ENCODE measurements around the gene CTCFL.

Gene CTCFL

DNA sequence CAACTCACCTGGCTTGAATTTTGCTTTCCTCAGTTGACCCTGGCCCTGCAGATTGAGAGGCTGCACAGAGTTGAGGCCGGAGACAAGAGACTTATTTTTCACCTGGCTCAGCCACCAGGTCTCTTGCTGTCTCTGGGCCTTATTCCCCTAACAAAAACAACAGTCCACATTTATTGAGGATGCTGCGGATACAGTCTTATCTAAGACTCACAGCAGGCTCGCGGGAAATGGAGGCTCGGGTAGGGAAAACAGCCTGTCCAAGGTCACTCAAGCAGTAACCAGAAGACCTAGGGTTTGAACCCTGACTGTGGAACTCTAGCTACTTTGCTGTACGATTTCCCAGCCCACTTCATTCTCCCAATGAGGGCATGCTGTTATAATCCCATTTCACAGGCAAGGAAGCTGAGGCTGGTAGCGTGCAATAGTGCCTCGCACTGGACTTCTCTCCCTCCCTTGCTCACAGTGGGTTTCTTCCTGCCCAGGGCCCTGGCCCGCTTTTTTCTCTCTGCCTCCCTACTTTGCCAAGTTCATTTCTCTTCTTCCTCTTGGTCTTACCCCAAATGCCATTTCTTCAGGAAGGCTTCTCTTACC, 76.1 kb downstream of the CTCFL start:
- H2BK5ac ChIP-seq (ENCODE audit: low read length), result no peak overlapping the region
- peaks cover 4 to 10% of the 10 kb centered on the region in 2 donors for H3K9me3 ChIP-seq (replicated peaks in 1 of 2; ENCODE audit: control insufficient read depth in 2 of 2, insufficient read depth in 1 of 2, low read depth in 1 of 2, low read length in 2 of 2)
- H3K36me3 ChIP-seq (replicated peaks in 1 of 2; ENCODE audit: control insufficient read depth in 2 of 2, insufficient read depth in 2 of 2, low read length in 2 of 2), result no peaks in the 10 kb centered on the region
- H3K27ac ChIP-seq (replicated peaks; ENCODE audit: low read length), result no peak overlapping the region
- no peak overlapping the region for H2BK12ac ChIP-seq (ENCODE audit: low read length)
- H3K4me2 ChIP-seq (ENCODE audit: insufficient read depth, low read length, poor library complexity, severe bottlenecking), result no peak overlapping the region
- H4K91ac ChIP-seq (ENCODE audit: low read depth, low read length, poor library complexity), result no peak overlapping the region
- no peak overlapping the region for H2AFZ ChIP-seq (ENCODE audit: low read length)
- no peaks in the 10 kb centered on the region for H3K79me1 ChIP-seq (ENCODE audit: low read depth, low read length)
- no CpG with 5 or more reads among the region's 9 CpGs for WGBS, 2 donors (ENCODE audit: extremely low coverage in 2 of 2, insufficient read length in 2 of 2, insufficient replicate concordance in 1 of 2)
- H4K8ac ChIP-seq (ENCODE audit: low read depth, low read length), result no peak overlapping the region
- H3K23ac ChIP-seq (ENCODE audit: low read depth, low read length, poor library complexity), result no peak overlapping the region
- H3K4ac ChIP-seq (ENCODE audit: low read length), result no peak overlapping the region
- DNase-seq (ENCODE audit: low spot score), result no peak
- H2BK15ac ChIP-seq (ENCODE audit: low read length), result no peak overlapping the region
- H3K9ac ChIP-seq (ENCODE audit: low read depth, low read length, poor library complexity), result no peak overlapping the region
- no peak overlapping the region for H3K18ac ChIP-seq (ENCODE audit: low read length)
- no peak overlapping the region for H2AK5ac ChIP-seq (ENCODE audit: low read depth, low read length)
- no peak overlapping the region for H3K4me3 ChIP-seq (ENCODE audit: low read length in 2 of 2)
- H2BK120ac ChIP-seq (ENCODE audit: low read depth, low read length), result no peak overlapping the region
- no peak overlapping the region for H3K14ac ChIP-seq (ENCODE audit: low read length)
- H3K4me1 ChIP-seq (ENCODE audit: control insufficient read depth in 2 of 2, insufficient read depth in 1 of 2, low read depth in 1 of 2, low read length in 2 of 2), result peaks cover 4 to 5% of the 10 kb centered on the region in 2 donors
- peaks cover 0 to 32% (median 0%) of the 10 kb centered on the region in 3 experiments for H3K27me3 ChIP-seq (ENCODE audit: control insufficient read depth in 3 of 3, insufficient read depth in 3 of 3, low read depth in 1 of 3, low read length in 3 of 3)
